ENCODE measurements around the gene SEMA6A.

DNA sequence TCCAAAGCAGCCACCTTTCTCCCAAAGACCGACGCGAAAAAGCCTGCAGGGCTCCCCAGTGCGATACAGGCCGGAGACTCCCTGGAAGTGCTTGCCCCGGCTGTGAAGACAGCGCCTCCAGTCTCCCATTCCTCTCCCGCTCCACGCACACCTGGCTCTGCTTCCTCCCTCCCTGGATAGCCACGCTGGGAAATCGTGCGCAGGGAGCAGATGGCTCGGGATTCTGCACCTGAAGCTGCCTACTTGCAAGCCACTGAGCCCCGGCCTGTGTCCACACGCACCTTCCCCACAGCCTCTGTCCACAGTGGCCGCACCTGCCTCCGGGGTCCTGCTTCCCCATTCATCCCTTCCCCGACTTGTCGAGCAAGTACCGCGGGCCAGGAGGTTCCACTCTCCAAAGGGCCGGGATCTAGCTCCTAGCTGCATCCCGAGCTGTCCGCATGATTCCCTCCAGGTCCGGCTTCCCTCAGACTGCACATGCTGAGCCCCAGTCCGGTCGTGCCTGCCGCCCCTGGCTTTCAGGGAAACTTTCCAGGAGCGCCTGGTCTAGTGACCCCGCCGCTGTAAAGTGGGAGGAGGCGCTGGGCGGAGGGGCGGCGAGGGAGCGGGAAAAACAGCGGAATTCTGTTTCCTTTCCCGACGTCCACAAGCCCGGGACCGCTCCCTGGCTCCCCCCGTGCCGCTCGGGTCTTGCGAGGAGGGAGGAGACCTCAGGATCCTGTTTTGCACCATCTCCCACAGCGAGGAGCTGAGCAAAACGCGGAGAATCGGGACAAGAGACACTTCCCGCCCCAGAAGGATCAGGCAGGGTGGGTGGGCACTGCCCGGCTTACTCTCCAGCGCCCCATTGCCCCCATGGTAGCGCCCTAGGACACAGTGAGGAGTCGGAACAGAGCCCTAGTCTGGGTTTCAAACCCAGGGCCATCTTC lies 2.0 kb downstream of the SEMA6A start:
- TF ChIP-seq SP1 (IDR thresholded peaks at IDR 0.05) (no peak), GABPA (IDR thresholded peaks at IDR 0.05 in 1 of 2, conservative IDR thresholded peaks at IDR 0.05 in 1 of 2) (no peak)
- TF ChIP-seq, protein P1, sequence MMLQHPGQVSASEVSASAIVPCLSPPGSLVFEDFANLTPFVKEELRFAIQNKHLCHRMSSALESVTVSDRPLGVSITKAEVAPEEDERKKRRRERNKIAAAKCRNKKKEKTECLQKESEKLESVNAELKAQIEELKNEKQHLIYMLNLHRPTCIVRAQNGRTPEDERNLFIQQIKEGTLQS (IDR thresholded peaks at IDR 0.05): no peak
- TF ChIP-seq, protein P2, sequence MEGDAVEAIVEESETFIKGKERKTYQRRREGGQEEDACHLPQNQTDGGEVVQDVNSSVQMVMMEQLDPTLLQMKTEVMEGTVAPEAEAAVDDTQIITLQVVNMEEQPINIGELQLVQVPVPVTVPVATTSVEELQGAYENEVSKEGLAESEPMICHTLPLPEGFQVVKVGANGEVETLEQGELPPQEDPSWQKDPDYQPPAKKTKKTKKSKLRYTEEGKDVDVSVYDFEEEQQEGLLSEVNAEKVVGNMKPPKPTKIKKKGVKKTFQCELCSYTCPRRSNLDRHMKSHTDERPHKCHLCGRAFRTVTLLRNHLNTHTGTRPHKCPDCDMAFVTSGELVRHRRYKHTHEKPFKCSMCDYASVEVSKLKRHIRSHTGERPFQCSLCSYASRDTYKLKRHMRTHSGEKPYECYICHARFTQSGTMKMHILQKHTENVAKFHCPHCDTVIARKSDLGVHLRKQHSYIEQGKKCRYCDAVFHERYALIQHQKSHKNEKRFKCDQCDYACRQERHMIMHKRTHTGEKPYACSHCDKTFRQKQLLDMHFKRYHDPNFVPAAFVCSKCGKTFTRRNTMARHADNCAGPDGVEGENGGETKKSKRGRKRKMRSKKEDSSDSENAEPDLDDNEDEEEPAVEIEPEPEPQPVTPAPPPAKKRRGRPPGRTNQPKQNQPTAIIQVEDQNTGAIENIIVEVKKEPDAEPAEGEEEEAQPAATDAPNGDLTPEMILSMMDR (IDR thresholded peaks at IDR 0.05; ENCODE audit: low read depth, low read length, missing input control): no peak

Data from liver (tissue), 3 donors.